Mucosa of descending colon (tissue), 3 donors: ENCODE measurements around the gene APCDD1L. TPM values are rescaled to one million over a fixed set of nuclear protein-coding genes. Genes with fewer than 3 reads are reported as not detected.

ENCODE experiments used
- ATAC-seq: fragments of 200-7000 bp; cut with Tn5 transposase; one replicate; pipeline ENCODE4 v1.9.1; 2020; ENCODE audit warnings: mild to moderate bottlenecking, moderate library complexity
- DNase-seq, 3 donors: peaks; one replicate each; pipeline ENCODE4 v3.0.0-alpha.2; 2020
- H3K36me3 ChIP-seq: fragments of 200-600 bp; one replicate; pipeline ENCODE4 v1.8.0; 2021; ENCODE audit warnings: low read depth, mild to moderate bottlenecking
- H3K4me1 ChIP-seq: fragments of 200-600 bp; one replicate; pipeline ENCODE4 v1.8.0; 2021; ENCODE audit warnings: low read depth, mild to moderate bottlenecking
- H3K4me3 ChIP-seq: fragments of 200-600 bp; one replicate; pipeline ENCODE4 v1.8.0; 2021; ENCODE audit warnings: mild to moderate bottlenecking
- H3K9me3 ChIP-seq: fragments of 200-600 bp; one replicate; pipeline ENCODE4 v1.8.0; 2021; ENCODE audit warnings: mild to moderate bottlenecking
- intact Hi-C, 2 donors: fragments of 100-400 bp; cut with DNase I in 1 of 2; cut with micrococcal nuclease in 1 of 2; formaldehyde crosslinking; loops; one replicate each; pipeline versions ENCODE4 v1.11.0 to v1.11.1; 2022; cut with DNase I, micrococcal nuclease
- total RNA-seq, 3 donors: library from RNA; stranded (reverse); fragmentation: NEBNext Ultra II Directional in 2 of 3; extraction: Animal tissue kit (Norgen Biotek cat#: 25700) in 2 of 3; gene quantifications; one replicate each; pipeline versions ENCODE4 v1.2.1 to v1.2.4, GENCODE V29; 2021 to 2023
- TF ChIP-seq, protein P1 (sequence below): fragments of 200-600 bp; IDR thresholded peaks from one replicate; pipeline ENCODE4 v1.8.0; 2022; ENCODE audit warnings: antibody characterized with exemption, mild to moderate bottlenecking
- donor health status: DM: no; HTN: no; CAD: no; lungs with moderate emphysema.
- donor health status: DM: no; HTN: no; CAD: no.
- donor health status: DM: no; HTN: yes; CAD: no.

APCDD1L gene
- total RNA-seq, 3 donors from 2014 or later = 0.23 to 0.57 (median 0.29) TPM

DNA sequence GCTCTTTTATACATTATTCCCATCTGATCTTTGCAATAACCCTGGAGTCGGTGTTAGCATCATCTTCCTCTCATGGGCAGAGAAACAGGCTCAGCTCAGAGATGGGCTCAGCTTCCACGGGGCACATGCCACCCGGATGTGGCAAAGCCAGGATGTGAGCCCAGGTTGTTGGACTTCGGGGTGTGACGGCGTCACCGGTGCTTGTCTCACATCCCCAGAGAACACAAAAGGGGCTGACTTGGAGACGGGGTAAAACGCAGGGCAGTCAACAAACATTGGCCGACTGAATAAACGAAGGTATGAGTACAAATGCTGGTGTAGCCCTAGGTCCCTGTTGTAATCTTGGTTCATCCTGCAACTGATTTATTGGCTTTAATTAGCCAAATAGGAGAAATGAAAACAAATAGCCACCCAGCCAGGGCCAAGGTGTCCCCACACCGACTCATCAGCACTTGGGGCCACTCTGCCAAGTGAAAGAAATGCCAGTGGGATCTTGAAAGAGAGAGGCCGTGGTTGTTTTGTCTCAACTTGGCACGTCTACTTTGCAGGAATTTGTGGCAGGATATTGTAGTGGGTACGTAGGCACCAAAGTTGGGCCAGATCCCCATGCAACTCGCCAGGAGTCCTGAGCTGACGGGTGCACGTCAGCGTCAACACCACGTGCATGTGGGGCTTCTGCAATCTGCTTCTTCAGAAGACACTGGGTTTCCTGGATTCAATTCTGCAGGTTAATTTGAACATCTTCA lies 42.8 kb downstream of the APCDD1L start:
- Histone ChIP-seq H3K36me3 (no peaks in the 10 kb centered on the region), H3K4me1 (no peaks in the 10 kb centered on the region), H3K9me3 (no peaks in the 10 kb centered on the region), H3K4me3 (no peak overlapping the region)
- TF ChIP-seq, protein P1, sequence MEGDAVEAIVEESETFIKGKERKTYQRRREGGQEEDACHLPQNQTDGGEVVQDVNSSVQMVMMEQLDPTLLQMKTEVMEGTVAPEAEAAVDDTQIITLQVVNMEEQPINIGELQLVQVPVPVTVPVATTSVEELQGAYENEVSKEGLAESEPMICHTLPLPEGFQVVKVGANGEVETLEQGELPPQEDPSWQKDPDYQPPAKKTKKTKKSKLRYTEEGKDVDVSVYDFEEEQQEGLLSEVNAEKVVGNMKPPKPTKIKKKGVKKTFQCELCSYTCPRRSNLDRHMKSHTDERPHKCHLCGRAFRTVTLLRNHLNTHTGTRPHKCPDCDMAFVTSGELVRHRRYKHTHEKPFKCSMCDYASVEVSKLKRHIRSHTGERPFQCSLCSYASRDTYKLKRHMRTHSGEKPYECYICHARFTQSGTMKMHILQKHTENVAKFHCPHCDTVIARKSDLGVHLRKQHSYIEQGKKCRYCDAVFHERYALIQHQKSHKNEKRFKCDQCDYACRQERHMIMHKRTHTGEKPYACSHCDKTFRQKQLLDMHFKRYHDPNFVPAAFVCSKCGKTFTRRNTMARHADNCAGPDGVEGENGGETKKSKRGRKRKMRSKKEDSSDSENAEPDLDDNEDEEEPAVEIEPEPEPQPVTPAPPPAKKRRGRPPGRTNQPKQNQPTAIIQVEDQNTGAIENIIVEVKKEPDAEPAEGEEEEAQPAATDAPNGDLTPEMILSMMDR = no peak
- DNase-seq (no peak), ATAC-seq (no peak)
- intact Hi-C loops = no loop called here

DNA sequence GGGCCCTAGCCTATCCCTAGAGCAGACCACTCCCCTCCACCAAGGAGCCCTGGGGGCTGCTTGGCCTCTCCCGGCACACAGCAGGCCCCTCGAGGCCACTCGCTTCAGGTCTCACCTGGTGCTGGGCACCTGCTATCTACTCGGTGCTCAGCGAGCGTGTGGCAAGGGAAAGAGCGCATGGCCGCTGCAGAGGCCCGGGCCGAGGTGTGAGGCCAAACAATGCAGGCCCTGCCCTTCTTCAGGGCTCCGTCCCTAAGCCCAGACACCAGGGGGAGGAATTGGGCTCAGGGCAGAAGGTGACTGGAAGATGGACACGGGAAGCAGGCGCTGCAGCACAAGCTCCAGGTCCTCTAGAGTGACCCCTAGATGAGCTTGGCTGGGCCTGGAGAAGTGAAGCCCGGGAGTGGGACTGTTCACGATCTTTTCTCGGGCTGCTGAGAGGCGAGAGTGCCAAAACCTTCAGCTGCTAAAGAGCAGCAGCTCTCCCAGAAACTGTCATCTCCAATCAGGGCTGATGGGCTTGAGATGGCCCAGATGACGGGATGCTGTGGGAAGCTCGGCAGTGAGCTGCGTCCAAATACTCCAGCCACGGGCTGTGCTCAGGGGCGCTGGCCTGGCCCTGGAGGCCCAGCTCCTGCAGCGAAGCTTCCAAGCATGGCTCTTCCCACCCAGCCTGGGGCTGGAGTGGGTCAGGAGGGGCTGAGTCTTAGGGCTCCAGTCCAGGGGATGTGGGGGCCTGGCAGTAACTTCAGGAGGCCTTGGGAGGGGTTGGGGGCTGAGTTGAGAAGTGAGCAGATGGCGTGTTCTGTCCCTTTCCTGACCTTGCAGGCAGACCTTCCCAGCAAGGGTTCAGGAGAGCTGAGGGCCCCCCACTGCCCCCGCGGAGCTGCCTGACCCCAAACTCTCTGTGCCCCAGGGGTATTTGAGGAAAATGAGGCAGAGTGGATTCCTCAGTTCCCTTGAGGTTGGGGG lies 43.7 kb downstream of the APCDD1L start:
- TF ChIP-seq, protein P1 = no peak
- Histone ChIP-seq H3K9me3 (no peaks in the 10 kb centered on the region), H3K4me3 (no peak overlapping the region), H3K4me1 (no peaks in the 10 kb centered on the region), H3K36me3 (no peaks in the 10 kb centered on the region)
- ATAC-seq (peak; percentile 56), DNase-seq (peak in 2 of 3 donors; percentile 49)
- intact Hi-C loops = no loop called here

DNA sequence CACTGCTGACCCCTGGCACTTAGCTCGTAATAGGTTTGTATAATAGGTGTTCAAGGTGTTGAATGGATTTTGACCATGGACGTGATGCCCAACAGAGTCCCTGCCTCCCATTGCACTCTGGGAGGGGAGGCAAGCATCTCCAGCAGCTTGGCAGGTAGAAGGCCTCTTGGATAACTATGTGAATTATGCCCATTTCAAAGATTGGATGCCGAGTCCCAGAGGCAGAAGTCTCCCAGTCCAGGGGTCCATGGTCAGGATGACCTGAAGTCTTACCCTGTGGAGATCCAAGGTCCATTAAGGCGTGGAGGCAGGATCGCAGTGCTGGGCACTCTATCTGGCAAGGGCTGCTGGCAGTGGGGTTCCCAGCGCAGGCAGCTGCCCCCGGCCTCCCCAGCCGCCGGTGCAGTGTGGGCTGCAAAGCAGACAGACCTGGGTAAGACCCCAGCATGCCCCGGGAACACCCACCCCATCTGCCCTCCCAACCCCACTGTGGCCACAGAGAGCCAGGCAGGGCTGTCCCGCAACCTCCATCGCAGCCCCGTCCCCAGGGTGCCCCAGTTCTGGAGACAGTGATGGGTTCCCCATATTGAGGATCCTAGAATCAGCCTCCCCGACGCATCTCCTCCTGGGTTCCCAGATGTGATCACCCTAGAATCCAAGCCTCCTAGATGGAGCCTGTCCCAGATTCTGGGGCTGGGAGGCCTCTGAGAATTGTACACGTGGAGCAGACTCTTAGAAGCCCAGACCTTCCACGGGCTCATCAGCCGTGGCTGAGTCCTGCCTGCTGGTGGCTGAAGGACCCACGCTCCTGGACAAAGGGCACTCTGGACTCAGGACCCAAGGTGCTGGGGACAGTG lies 44.6 kb downstream of the APCDD1L start:
- TF ChIP-seq, protein P1 = no peak
- intact Hi-C loops = no loop called here
- H3K4me3 ChIP-seq = no peak overlapping the region
- no peaks in the 10 kb centered on the region for H3K4me1 ChIP-seq
- H3K36me3 ChIP-seq = no peaks in the 10 kb centered on the region
- ATAC-seq (no peak), DNase-seq (no peak)
- H3K9me3 ChIP-seq = no peaks in the 10 kb centered on the region

DNA sequence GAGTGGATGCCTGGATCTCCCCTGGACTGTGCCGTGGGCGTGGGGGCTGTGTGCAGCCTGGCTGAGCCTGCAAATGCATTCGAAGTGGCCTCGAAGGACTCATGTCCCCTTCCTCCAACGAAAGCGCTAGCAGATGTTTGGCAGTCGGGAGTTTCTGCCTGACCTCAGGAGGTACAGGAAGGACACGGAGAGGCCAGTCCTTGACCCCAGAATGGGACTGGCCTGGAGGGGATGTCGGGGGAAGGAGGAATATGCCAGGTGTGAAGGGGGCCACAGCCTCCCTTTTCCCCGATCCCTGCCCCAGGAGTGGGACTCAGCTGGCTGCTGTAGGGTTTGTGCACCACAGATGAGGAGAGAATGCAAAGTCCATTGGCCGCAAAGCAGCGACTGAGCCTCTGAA lies 45.6 kb downstream of the APCDD1L start:
- TF ChIP-seq, protein P1 = no peak
- H3K4me3 ChIP-seq = no peak overlapping the region
- H3K36me3 ChIP-seq = no peaks in the 10 kb centered on the region
- H3K4me1 ChIP-seq = no peaks in the 10 kb centered on the region
- intact Hi-C loops = no loop called here
- no peak for ATAC-seq
- DNase-seq = no peak
- H3K9me3 ChIP-seq = no peaks in the 10 kb centered on the region
